AG09309 (cell line): ENCODE results near the gene TSGA10IP.

ENCODE experiments used
- DNase-seq: peaks from one replicate; pipeline ENCODE4 v3.0.0-alpha.2; 2010; ENCODE audit warnings: low read depth
- H3K4me3 ChIP-seq: 2 replicates; pipeline ENCODE4 v1.5.1; 2011; ENCODE audit warnings: mild to moderate bottlenecking, low read depth, low read length, moderate library complexity; ENCODE audit not compliant: control insufficient read depth
- TF ChIP-seq, protein P1 (sequence below): IDR thresholded peaks from 2 replicates; pipeline ENCODE4 v1.5.1; 2011; ENCODE audit warnings: mild to moderate bottlenecking, low read depth, low read length, inconsistent platforms; ENCODE audit not compliant: insufficient read depth, control insufficient read depth; ENCODE audit errors: missing control alignments

TSGA10IP gene

DNA sequence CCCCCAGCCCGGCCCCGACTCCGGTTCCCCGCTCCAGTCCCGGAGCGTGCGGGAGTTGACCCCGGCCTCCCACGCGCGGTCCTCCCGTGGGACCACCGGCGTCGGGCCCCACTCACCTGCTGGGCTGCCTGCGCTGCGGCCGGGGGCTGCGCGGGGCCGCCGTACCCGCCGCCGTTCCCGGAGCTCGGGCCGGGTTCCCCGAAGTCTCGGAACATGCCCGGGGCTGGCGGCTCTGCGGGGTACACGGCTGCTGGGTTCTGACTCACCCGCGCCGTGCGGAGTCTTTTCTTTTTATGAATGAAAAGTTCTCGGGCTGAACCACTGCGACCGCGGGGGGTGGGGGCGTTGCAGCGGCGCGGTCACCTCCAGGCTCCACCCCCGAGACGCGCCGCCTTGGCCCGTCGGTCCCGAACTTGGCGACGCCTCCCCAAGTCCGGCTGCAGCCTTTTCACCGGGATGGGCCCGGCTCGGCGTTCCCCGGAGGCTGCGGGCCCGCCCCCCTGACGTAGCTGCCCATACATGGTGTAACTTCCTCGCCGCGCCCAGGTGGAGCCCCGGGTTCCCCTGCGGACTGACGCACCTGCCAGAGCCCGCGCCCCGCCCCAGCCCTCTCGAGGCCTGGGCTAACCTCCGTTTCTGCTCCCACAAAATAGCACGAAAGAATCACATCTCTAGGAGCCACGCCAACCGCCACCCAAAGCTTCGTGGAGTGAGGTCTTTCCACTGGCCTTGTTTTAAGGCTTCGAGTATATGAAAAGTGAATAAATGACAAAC is 45.0 kb upstream of the TSGA10IP start, which contains the start of gene FOSL1:
FOSL1 (minus strand) TSS at position 264 of the 774 bp plus-strand sequence; CDS start at position 215, 49 bp downstream.
- peak; percentile 86 for DNase-seq
- TF ChIP-seq, protein P1, sequence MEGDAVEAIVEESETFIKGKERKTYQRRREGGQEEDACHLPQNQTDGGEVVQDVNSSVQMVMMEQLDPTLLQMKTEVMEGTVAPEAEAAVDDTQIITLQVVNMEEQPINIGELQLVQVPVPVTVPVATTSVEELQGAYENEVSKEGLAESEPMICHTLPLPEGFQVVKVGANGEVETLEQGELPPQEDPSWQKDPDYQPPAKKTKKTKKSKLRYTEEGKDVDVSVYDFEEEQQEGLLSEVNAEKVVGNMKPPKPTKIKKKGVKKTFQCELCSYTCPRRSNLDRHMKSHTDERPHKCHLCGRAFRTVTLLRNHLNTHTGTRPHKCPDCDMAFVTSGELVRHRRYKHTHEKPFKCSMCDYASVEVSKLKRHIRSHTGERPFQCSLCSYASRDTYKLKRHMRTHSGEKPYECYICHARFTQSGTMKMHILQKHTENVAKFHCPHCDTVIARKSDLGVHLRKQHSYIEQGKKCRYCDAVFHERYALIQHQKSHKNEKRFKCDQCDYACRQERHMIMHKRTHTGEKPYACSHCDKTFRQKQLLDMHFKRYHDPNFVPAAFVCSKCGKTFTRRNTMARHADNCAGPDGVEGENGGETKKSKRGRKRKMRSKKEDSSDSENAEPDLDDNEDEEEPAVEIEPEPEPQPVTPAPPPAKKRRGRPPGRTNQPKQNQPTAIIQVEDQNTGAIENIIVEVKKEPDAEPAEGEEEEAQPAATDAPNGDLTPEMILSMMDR = no peak
- H3K4me3 ChIP-seq = peak within 1 kb of the TSS; percentile 100

DNA sequence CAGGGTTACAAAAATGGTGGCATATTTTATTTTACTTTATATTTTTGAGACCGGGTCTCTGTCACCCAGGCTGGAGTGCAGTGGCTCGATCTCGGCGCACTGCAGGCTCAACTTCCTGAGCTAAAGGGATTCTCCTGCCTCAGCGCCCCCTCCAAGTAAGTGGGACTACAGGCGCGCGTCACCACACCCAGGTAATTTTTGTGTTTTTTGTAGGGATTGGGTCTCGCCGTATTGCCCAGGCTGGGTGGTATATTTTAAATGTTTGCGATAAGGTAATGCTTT is 44.4 kb upstream of the TSGA10IP start:
- no peak for DNase-seq
- H3K4me3 ChIP-seq = no peak overlapping the region; the same call in 1 of the 2 replicates
- TF ChIP-seq, protein P1 = no peak

DNA sequence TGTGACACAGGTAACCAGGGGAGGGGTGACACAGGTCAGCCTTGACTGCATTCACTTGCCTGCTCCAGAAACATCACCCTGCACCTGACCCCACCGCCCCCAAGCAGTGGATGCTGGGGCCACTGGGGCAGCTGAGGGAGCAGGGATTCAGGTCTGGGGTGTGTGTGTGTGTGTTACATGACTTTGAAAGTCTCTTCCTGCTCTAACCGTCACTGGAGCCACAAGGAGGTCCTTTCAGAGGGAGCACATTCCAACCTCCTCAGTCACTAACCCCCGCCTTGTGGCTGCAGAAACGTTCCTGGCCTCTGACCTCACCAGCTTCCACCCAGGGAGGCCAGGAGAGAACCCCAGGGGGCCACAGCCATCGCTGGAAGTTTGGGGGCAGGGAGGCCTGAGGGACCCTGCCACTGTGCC is 42.2 kb upstream of the TSGA10IP start:
- no peak for DNase-seq
- H3K4me3 ChIP-seq = no peak overlapping the region
- TF ChIP-seq, protein P1 = no peak

DNA sequence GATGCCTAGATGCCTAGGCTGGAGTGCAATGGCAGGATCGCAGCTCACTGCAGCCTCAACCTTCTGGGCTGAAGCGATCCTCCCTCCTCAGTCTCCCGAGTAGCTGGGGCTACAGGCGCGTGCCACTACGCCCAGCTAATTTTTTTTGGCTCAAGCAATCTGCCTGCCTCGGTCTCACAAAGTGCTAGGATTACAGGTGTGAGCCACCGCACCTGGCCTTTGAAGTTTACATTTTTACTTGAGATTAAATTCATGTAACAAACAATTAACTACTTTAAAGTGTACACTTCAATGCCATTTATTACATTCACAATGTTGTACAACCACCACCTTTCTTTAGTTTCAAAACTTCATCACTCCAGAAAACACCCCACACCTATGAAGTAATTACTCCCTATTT is 41.6 kb upstream of the TSGA10IP start:
- TF ChIP-seq, protein P1 = no peak
- no peak for DNase-seq

GRCh38 chr11:65906602-65907001 is 38.7 kb upstream of the TSGA10IP start:
- DNase-seq = no peak
- no peak overlapping the region for H3K4me3 ChIP-seq
- TF ChIP-seq, protein P1 = no peak

More for the DNA sequence above, 41.6 kb upstream of the TSGA10IP start:
- H3K4me3 ChIP-seq = no peak overlapping the region

DNA sequence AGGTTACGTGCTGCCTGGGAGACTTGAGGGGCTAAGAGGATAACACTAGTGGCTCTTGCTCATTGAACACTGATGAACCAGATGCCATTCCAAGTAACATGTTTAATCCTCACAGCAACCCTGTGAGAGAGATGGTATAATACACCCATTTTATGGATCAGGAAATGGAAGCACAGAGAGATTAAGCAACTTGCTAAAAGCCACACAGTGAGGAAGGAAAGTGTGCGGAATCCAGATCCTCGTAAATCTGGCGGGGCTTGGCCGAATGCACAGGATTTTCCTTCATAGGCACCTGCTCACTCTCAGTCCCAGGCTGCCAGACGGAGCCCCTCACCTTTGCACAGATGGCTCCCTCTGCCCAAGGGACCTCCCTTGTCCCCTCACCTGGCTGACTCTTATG is 37.4 kb upstream of the TSGA10IP start:
- DNase-seq = no peak
- H3K4me3 ChIP-seq = no peak overlapping the region
- TF ChIP-seq, protein P1 = no peak
